ENCODE measurements around the gene LCE7A.

- TF ChIP-seq, protein P1, sequence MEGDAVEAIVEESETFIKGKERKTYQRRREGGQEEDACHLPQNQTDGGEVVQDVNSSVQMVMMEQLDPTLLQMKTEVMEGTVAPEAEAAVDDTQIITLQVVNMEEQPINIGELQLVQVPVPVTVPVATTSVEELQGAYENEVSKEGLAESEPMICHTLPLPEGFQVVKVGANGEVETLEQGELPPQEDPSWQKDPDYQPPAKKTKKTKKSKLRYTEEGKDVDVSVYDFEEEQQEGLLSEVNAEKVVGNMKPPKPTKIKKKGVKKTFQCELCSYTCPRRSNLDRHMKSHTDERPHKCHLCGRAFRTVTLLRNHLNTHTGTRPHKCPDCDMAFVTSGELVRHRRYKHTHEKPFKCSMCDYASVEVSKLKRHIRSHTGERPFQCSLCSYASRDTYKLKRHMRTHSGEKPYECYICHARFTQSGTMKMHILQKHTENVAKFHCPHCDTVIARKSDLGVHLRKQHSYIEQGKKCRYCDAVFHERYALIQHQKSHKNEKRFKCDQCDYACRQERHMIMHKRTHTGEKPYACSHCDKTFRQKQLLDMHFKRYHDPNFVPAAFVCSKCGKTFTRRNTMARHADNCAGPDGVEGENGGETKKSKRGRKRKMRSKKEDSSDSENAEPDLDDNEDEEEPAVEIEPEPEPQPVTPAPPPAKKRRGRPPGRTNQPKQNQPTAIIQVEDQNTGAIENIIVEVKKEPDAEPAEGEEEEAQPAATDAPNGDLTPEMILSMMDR (IDR thresholded peaks at IDR 0.05; ENCODE audit: insufficient read depth, low read length, poor library complexity, severe bottlenecking) = no peak
- TF ChIP-seq EZH2phosphoT487 (conservative IDR thresholded peaks at IDR 0.05; ENCODE audit: low read length) = no peak
Measured at GRCh38 chr1:152888126-152888525, 28.3 kb downstream of the LCE7A start.

Data from SU-DHL-6 (cell line).